GM13976 (cell line): ENCODE measurements around the gene SLC22A31.

Experiments used
- DNase-seq: peaks from one replicate; pipeline ENCODE4 v3.0.0; 2012; ENCODE audit warnings: low spot score
- in situ Hi-C: fragments of 300-500 bp; cut with MboI; formaldehyde crosslinking; loops from one replicate; pipeline ENCODE4 v1.12.0; 2022; ENCODE audit warnings: low sequenced_read_pairs, mixed read lengths, inconsistent platforms; ENCODE audit not compliant: unreplicated experiment
- TF ChIP-seq, protein P1 (sequence below): IDR thresholded peaks from 2 replicates; pipeline ENCODE4 v1.5.1; 2012; ENCODE audit warnings: borderline replicate concordance, mild to moderate bottlenecking; ENCODE audit not compliant: insufficient read depth; ENCODE audit errors: extremely low read depth, missing control alignments, control extremely low read depth

The SLC22A31 gene

GRCh38 chr16:89202422-89203215 is 2.3 kb upstream of the SLC22A31 start:
- TF ChIP-seq, protein P1, sequence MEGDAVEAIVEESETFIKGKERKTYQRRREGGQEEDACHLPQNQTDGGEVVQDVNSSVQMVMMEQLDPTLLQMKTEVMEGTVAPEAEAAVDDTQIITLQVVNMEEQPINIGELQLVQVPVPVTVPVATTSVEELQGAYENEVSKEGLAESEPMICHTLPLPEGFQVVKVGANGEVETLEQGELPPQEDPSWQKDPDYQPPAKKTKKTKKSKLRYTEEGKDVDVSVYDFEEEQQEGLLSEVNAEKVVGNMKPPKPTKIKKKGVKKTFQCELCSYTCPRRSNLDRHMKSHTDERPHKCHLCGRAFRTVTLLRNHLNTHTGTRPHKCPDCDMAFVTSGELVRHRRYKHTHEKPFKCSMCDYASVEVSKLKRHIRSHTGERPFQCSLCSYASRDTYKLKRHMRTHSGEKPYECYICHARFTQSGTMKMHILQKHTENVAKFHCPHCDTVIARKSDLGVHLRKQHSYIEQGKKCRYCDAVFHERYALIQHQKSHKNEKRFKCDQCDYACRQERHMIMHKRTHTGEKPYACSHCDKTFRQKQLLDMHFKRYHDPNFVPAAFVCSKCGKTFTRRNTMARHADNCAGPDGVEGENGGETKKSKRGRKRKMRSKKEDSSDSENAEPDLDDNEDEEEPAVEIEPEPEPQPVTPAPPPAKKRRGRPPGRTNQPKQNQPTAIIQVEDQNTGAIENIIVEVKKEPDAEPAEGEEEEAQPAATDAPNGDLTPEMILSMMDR, result no peak
- no peak for DNase-seq
- in situ Hi-C loops, result no loop called here

- DNase-seq, result peak; percentile 85
- TF ChIP-seq, protein P1, result no peak
- in situ Hi-C loops, result no loop called here
Observed at GRCh38 chr16:89201439-89202377, 1.4 kb upstream of the SLC22A31 start.

DNA sequence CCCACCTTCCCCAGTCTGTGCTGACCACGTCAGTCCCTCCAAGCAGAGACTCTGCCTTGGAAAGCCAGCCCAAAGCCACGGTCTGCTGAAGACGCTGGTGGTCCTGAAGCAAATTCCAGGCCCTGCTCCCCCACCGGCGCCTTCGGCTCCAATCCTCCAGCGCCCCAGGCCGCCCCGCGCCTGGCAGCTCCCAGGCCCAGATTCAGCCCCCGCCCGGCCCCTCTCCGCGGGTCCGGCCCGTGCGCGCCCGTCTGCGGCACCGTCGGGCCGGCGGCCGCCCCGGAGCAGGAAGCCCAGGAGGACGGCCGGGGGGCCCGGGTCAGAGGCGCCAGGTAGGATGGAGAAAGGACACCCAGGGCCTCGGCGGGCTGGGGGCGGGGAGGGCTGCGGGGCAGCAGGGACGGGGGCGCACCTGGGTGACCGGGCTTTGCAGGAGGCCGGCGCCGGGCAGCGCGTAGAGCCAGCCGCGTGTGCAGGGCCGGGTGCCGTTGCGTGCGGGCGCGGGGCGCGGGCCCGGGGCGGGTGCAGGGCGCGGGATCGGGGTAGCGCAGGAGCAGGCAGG is 594 bp upstream of the SLC22A31 start:
- in situ Hi-C loops, result no loop called here
- TF ChIP-seq, protein P1, result no peak
- no peak for DNase-seq

DNA sequence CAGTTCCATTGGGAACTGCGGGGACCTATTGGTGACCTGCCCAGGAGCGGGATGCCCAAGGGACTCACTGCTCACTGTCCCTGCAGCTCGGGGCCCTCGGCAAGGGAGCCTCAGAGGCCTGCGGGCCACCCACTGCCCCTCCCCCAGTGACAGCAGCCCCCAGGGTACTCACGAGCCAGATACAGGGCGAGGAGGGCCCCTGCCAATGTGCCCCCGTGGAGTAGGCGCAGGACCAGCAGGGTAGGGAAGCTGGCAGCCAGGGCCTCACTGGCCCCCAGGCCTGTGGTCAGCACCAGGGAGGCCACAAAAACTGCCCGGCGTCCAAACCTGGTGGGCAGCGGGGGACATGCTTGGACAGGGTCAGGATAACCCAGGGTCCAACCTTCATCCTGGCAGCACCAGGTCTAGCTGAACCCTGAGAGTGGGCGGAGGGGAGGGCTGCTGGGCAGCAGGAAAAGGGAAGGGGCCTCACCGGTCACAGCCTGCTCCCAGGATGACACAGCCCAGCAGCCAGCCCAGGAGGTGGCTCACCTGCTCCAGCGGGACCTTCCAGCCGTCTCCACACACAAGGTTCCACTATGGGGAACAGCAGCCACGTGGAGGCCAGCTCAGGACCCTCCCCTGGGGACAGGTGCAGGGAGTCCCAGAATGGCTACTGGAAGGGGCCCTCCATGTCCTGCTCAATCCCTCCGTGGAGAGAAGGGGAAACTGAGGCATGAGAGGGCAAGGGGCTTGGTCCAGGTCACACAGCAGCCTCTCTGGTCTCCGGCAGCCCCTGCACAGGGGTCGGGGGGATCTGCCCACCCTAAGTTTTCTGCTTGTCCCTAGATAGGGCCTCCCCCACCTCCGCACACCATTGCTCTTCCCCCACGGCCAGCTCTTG is 855 bp downstream of the SLC22A31 start:
- in situ Hi-C loops, result no loop called here
- TF ChIP-seq, protein P1, result no peak
- no peak for DNase-seq

- in situ Hi-C loops, result no loop called here
- no peak for DNase-seq
- TF ChIP-seq, protein P1, result no peak
Observed at GRCh38 chr16:89198417-89199240, 1.7 kb downstream of the SLC22A31 start.
